K562 (cell line): ENCODE results near the gene TOM1. TPM values are rescaled to one million over a fixed set of nuclear protein-coding genes. Genes with fewer than 3 reads are reported as not detected.
A peak's percentile ranks its signal among the peaks of the same experiment; 100 is the strongest.

Experiments
- BRF2 ChIP-seq: IDR thresholded peaks from 3 replicates; pipeline ENCODE4 v1.6.1; 2011; ENCODE audit warnings: borderline replicate concordance, mild to moderate bottlenecking; ENCODE audit not compliant: insufficient read length, insufficient read depth
- CCAR2 ChIP-seq: fragments of 200-400 bp; formaldehyde crosslinking; IDR thresholded peaks from 2 replicates; pipeline ENCODE4 v1.6.1; 2017; ENCODE audit warnings: mild to moderate bottlenecking, low read depth, low read length
- CXXC5 ChIP-seq: fragments of 250-450 bp; sonication (Bioruptor Pico); IDR thresholded peaks from 2 replicates; pipeline ENCODE4 v1.8.0; 2022; ENCODE audit warnings: inconsistent platforms, mild to moderate bottlenecking, moderate library complexity
- IRF2 ChIP-seq: sonication (generic); formaldehyde crosslinking; IDR thresholded peaks from 2 replicates; pipeline ENCODE4 v1.8.1; 2022; ENCODE audit warnings: mild to moderate bottlenecking, missing genetic modification reagents
- KLF10 ChIP-seq: fragments of 250-450 bp; sonication (Bioruptor Pico); IDR thresholded peaks from 2 replicates; pipeline ENCODE4 v1.6.1; 2021; ENCODE audit warnings: matching md5 sums
- PHB ChIP-seq: fragments of 250-450 bp; sonication (Bioruptor Pico); IDR thresholded peaks from 2 replicates; pipeline ENCODE4 v1.5.0; 2021
- USF2 ChIP-seq: sonication (generic); formaldehyde crosslinking; IDR thresholded peaks from 2 replicates; pipeline ENCODE4 v1.5.0; 2020; ENCODE audit warnings: missing genetic modification reagents
- ZNF609 ChIP-seq: sonication (generic); formaldehyde crosslinking; IDR thresholded peaks from 2 replicates; pipeline ENCODE4 v1.8.1; 2023; ENCODE audit warnings: missing genetic modification reagents, mild to moderate bottlenecking, borderline replicate concordance
- polyA plus RNA-seq, 8 experiments: library from polyadenylated mRNA; depleted of rRNA in 4 of 8; stranded (reverse) in 5 of 8; unstranded in 3 of 8; fragments of >200 nt; fragmentation: Nextera tagmentation in 2 of 8; fragmentation: Illumina TruSeq in 1 of 8; extraction: Ambion mirVana in 2 of 8; extraction: Trizol in 1 of 8; gene quantifications; 2 replicates each; pipeline versions ENCODE4 v1.2.1 to v1.2.3, GENCODE V29; 2011 to 2014; ENCODE audit warnings: inconsistent platforms in 1 of 8, missing spikeins in 1 of 8
- total RNA-seq, 7 experiments: library from RNA; depleted of rRNA in 6 of 7; stranded (reverse); fragments of >200 nt in 6 of 7; fragmentation: Illumina TruSeq in 2 of 7; extraction: Trizol in 2 of 7; gene quantifications; 2 replicates each; pipeline versions ENCODE4 v1.2.1 to v1.2.3, GENCODE V29; 2011 to 2021; ENCODE audit warnings: low replicate concordance in 1 of 7
- TF ChIP-seq, protein P1 (sequence below): fragments of 250-450 bp; sonication (Bioruptor Pico); IDR thresholded peaks from 2 replicates; pipeline ENCODE4 v1.5.0; 2021; ENCODE audit warnings: mild to moderate bottlenecking, borderline replicate concordance

The TOM1 gene
- total and polyA plus RNA-seq, 9 of the 15 experiments (the other 6 are each of a cell fraction or from before 2014, with no cell fraction given), result 0.64 to 20.6 (median 12.0) TPM

GRCh38 chr22:35376728-35377472 is 77.2 kb downstream of the TOM1 start (continued):
- TF ChIP-seq, protein P1, sequence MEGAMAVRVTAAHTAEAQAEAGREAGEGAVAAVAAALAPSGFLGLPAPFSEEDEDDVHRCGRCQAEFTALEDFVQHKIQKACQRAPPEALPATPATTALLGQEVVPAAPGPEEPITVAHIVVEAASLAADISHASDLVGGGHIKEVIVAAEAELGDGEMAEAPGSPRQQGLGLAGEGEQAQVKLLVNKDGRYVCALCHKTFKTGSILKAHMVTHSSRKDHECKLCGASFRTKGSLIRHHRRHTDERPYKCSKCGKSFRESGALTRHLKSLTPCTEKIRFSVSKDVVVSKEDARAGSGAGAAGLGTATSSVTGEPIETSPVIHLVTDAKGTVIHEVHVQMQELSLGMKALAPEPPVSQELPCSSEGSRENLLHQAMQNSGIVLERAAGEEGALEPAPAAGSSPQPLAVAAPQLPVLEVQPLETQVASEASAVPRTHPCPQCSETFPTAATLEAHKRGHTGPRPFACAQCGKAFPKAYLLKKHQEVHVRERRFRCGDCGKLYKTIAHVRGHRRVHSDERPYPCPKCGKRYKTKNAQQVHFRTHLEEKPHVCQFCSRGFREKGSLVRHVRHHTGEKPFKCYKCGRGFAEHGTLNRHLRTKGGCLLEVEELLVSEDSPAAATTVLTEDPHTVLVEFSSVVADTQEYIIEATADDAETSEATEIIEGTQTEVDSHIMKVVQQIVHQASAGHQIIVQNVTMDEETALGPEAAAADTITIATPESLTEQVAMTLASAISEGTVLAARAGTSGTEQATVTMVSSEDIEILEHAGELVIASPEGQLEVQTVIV (CRISPR knock-in tag), result no peak
- TF ChIP-seq BRF2 (no peak), PHB (CRISPR knock-in tag) (no peak), IRF2 (CRISPR knock-in tag) (no peak), USF2 (CRISPR knock-in tag) (no peak), CXXC5 (CRISPR knock-in tag) (peak; percentile 60), CCAR2 (no peak), ZNF609 (CRISPR knock-in tag) (no peak), KLF10 (CRISPR knock-in tag) (no peak)
